HEK293 (cell line): ENCODE results near the gene PTGER2.

Source experiments
- CTCF ChIP-seq: fragments of 450-650 bp; formaldehyde crosslinking; IDR thresholded peaks from 2 replicates; pipeline ENCODE4 v1.5.1; 2016; ENCODE audit warnings: missing biosample characterization, missing genetic modification characterization
- YY1 ChIP-seq: fragments of 450-650 bp; formaldehyde crosslinking; IDR thresholded peaks from 2 replicates; pipeline ENCODE4 v1.5.1; 2018; ENCODE audit warnings: missing biosample characterization, missing genetic modification characterization
- ZBTB1 ChIP-seq: fragments of 450-650 bp; formaldehyde crosslinking; IDR thresholded peaks from 2 replicates; pipeline ENCODE4 v1.5.1; 2016; ENCODE audit warnings: missing biosample characterization, missing genetic modification characterization
- ZFP69B ChIP-seq: fragments of 450-650 bp; formaldehyde crosslinking; IDR thresholded peaks from 2 replicates; pipeline ENCODE4 v1.5.1; 2016; ENCODE audit warnings: missing biosample characterization, missing genetic modification characterization
- ZNF121 ChIP-seq: fragments of 450-650 bp; formaldehyde crosslinking; IDR thresholded peaks from 2 replicates; pipeline ENCODE4 v1.5.1; 2016; ENCODE audit warnings: missing biosample characterization, missing genetic modification characterization
- ZNF274 ChIP-seq, 2 experiments: fragments of 200-500 bp in 1 of 2; fragments of 450-650 bp in 1 of 2; sonication (Bioruptor generic) in 1 of 2; formaldehyde crosslinking in 1 of 2; IDR thresholded peaks; 2 replicates each; pipeline versions ENCODE4 v1.5.1 to v1.6.1; 2014 to 2016; ENCODE audit warnings: borderline replicate concordance in 1 of 2, inconsistent platforms in 1 of 2, low read length in 1 of 2, missing biosample characterization in 1 of 2, missing genetic modification characterization in 1 of 2
- ZNF302 ChIP-seq: fragments of 450-650 bp; formaldehyde crosslinking; IDR thresholded peaks from 2 replicates; pipeline ENCODE4 v1.5.1; 2016; ENCODE audit warnings: missing biosample characterization, missing genetic modification characterization, low read depth
- ZNF391 ChIP-seq: fragments of 450-650 bp; formaldehyde crosslinking; IDR thresholded peaks from 2 replicates; pipeline ENCODE4 v1.5.1; 2016; ENCODE audit warnings: low read depth, missing biosample characterization, missing genetic modification characterization, borderline replicate concordance
- ZNF521 ChIP-seq: fragments of 450-650 bp; formaldehyde crosslinking; IDR thresholded peaks from 2 replicates; pipeline ENCODE4 v1.5.1; 2017; ENCODE audit warnings: missing biosample characterization, mild to moderate bottlenecking, missing genetic modification characterization

- TF ChIP-seq ZNF391 (tag by site-specific recombination) (no peak), CTCF (tag by site-specific recombination) (no peak), ZBTB1 (tag by site-specific recombination) (no peak), ZNF274 (IDR thresholded peaks at IDR 0.05; ENCODE audit: low read length) (no peak), ZNF274 (tag by site-specific recombination; IDR thresholded peaks at IDR 0.05; ENCODE audit: borderline replicate concordance) (no peak), ZFP69B (tag by site-specific recombination) (no peak), YY1 (tag by site-specific recombination) (no peak), ZNF521 (tag by site-specific recombination) (no peak), ZNF121 (tag by site-specific recombination) (no peak), ZNF302 (tag by site-specific recombination) (no peak)
These were observed 5.8 kb downstream of the PTGER2 start for GRCh38 chr14:52319919-52320318.
